Keratinocyte (primary cell): ENCODE measurements around the gene CCDC146.
"Not testable (repeated sequence)": the region's sequence is repeated elsewhere in the genome, so short reads cannot be mapped to it uniquely, and the experiment has no call there.

Source experiments
- CTCF ChIP-seq, 3 experiments: IDR thresholded peaks in 1 of 3; conservative IDR thresholded peaks in 1 of 3; optimal IDR thresholded peaks in 1 of 3; 2 replicates in 2 of 3; 3 replicates in 1 of 3; pipeline versions ENCODE3 to v1.5.1; 2011; ENCODE audit warnings: low read length in 3 of 3, mild to moderate bottlenecking in 3 of 3, moderate library complexity in 2 of 3, control low read depth in 1 of 3, inconsistent platforms in 1 of 3; ENCODE audit not compliant: insufficient read depth in 2 of 3; ENCODE audit errors: extremely low read depth in 1 of 3
- EZH2 ChIP-seq: IDR thresholded peaks from one replicate; pipeline ENCODE4 v1.6.1; 2012; ENCODE audit warnings: inconsistent platforms, mild to moderate bottlenecking, low read length, moderate library complexity

GRCh38 chr7:77079624-77080023 lies 42.8 kb upstream of the CCDC146 start:
- TF ChIP-seq EZH2; CTCF (optimal IDR thresholded peaks at IDR 0.05 in 1 of 3, IDR thresholded peaks at IDR 0.05 in 1 of 3, conservative IDR thresholded peaks at IDR 0.05 in 1 of 3; ENCODE audit: extremely low read depth in 1 of 3, insufficient read depth in 2 of 3, low read length in 3 of 3): not testable (repeated sequence)
